ENCODE measurements around the gene IL7R. TPM values are rescaled to one million over a fixed set of nuclear protein-coding genes. Genes with fewer than 3 reads are reported as not detected.

IL7R gene
- polyA plus RNA-seq, 2 of the 4 experiments (the other 2 are of a cell fraction), result 0.13 to 0.18 TPM

DNA sequence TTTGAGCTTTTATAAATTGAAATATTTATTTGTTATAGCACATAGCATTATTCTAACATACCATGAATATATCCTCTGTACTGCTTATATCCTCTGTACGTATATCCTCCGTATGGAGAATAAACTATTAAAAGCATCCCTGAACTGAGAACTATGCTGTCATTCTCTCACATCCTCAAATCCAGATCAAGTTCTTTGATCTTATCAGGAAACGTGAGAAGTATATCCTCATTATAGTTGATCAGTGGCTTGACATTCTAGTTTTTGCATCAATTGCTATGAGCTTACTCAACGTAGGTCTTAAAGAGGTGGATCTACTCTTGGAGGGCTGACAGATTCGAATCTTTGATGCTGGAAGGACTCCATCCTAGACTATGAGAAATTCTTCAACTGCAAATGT is 37.4 kb downstream of the IL7R start:
- ATAC-seq (no peak), FAIRE-seq (no peak), DNase-seq (ENCODE audit: low read depth in 1 of 2, low spot score in 1 of 2) (no peak)
- TF ChIP-seq NFE2L2 (conservative IDR thresholded peaks at IDR 0.05; ENCODE audit: low read length) (no peak), POLR2A (IDR thresholded peaks at IDR 0.05; ENCODE audit: low read length) (no peak), MYC (IDR thresholded peaks at IDR 0.05; ENCODE audit: borderline replicate concordance, low read length) (no peak), GATA3 (IDR thresholded peaks at IDR 0.05; ENCODE audit: borderline replicate concordance) (no peak), ZFP36 (IDR thresholded peaks at IDR 0.05; ENCODE audit: borderline replicate concordance, partially characterized antibody) (no peak), FOSL2 (IDR thresholded peaks at IDR 0.05) (no peak), FOSL2 (CRISPR knock-in tag; IDR thresholded peaks at IDR 0.05) (no peak), TP53 (CRISPR knock-in tag; IDR thresholded peaks at IDR 0.05) (no peak), SREBF2 (IDR thresholded peaks at IDR 0.05) (no peak), RARB (CRISPR knock-in tag; IDR thresholded peaks at IDR 0.05) (no peak), KDM1A (IDR thresholded peaks at IDR 0.05; ENCODE audit: low read depth) (no peak)
- H3K4me3 ChIP-seq, result no peak overlapping the region
- no peak overlapping the region for H3K4me2 ChIP-seq
- WGBS (ENCODE audit: missing lambda C conversion rate), result 45% methylated on average over 5 of the region's 5 CpGs
- no peaks in the 10 kb centered on the region for H3K4me1 ChIP-seq
- H3K27ac ChIP-seq, result no peak overlapping the region
- ChIA-PET CTCF (no interaction called here), POLR2A (no interaction called here)
- no peaks in the 10 kb centered on the region for H3K9me3 ChIP-seq

DNA sequence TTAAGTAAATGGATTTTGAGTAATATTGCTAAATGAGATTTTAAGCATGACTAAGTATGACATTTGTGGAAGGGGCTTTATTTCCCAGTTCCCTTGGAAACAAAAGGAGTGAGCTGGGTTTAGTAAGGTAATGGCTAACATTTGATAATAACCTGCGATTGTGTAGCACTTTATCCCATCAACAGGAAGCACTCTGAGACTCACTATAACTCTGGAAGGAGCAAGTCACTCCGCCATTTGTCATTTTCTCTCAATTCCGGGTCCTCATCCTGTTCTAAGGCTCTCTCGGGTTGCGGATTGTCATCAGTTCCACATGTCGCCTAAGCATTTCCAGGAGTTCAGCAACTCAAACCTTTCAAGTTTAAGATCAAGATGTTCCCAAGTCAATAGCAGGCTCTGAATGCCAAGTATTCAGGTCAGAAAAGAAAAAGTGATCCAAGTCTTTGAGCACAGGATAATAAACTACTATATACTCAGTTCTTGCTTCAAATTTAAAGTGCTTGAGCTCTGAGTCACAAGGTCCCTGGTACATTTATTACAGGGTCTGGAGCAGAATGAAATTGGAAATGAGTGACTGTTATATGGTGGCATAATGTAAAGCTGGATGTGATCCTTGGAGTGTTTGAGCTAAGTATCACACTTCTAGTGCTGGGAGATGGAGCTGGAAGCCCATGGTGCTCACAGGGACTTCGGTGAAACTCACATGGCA is 42.4 kb downstream of the IL7R start:
- no peak for FAIRE-seq
- Histone ChIP-seq H3K4me2 (no peak overlapping the region), H3K4me3 (no peak overlapping the region), H3K27ac (no peak overlapping the region), H3K4me1 (no peaks in the 10 kb centered on the region), H3K9me3 (no peaks in the 10 kb centered on the region)
- no peak for DNase-seq (ENCODE audit: low read depth in 1 of 2, low spot score in 1 of 2)
- WGBS (ENCODE audit: missing lambda C conversion rate), result 42% methylated on average over 7 of the region's 7 CpGs
- no peak for ATAC-seq
- TF ChIP-seq, protein P1, sequence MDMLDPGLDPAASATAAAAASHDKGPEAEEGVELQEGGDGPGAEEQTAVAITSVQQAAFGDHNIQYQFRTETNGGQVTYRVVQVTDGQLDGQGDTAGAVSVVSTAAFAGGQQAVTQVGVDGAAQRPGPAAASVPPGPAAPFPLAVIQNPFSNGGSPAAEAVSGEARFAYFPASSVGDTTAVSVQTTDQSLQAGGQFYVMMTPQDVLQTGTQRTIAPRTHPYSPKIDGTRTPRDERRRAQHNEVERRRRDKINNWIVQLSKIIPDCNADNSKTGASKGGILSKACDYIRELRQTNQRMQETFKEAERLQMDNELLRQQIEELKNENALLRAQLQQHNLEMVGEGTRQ (IDR thresholded peaks at IDR 0.05), result no peak
- TF ChIP-seq, protein P2, sequence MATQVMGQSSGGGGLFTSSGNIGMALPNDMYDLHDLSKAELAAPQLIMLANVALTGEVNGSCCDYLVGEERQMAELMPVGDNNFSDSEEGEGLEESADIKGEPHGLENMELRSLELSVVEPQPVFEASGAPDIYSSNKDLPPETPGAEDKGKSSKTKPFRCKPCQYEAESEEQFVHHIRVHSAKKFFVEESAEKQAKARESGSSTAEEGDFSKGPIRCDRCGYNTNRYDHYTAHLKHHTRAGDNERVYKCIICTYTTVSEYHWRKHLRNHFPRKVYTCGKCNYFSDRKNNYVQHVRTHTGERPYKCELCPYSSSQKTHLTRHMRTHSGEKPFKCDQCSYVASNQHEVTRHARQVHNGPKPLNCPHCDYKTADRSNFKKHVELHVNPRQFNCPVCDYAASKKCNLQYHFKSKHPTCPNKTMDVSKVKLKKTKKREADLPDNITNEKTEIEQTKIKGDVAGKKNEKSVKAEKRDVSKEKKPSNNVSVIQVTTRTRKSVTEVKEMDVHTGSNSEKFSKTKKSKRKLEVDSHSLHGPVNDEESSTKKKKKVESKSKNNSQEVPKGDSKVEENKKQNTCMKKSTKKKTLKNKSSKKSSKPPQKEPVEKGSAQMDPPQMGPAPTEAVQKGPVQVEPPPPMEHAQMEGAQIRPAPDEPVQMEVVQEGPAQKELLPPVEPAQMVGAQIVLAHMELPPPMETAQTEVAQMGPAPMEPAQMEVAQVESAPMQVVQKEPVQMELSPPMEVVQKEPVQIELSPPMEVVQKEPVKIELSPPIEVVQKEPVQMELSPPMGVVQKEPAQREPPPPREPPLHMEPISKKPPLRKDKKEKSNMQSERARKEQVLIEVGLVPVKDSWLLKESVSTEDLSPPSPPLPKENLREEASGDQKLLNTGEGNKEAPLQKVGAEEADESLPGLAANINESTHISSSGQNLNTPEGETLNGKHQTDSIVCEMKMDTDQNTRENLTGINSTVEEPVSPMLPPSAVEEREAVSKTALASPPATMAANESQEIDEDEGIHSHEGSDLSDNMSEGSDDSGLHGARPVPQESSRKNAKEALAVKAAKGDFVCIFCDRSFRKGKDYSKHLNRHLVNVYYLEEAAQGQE (IDR thresholded peaks at IDR 0.05), result no peak
- TF ChIP-seq ZSCAN20 (CRISPR knock-in tag; IDR thresholded peaks at IDR 0.05) (no peak), HDAC2 (IDR thresholded peaks at IDR 0.05) (no peak), KDM5A (IDR thresholded peaks at IDR 0.05) (no peak), NPAS2 (CRISPR knock-in tag; IDR thresholded peaks at IDR 0.05; ENCODE audit: borderline replicate concordance) (no peak), FOXS1 (CRISPR knock-in tag; IDR thresholded peaks at IDR 0.05) (no peak), RNF2 (IDR thresholded peaks at IDR 0.05; ENCODE audit: borderline replicate concordance, low read depth) (no peak), RFX5 (IDR thresholded peaks at IDR 0.05) (no peak), KDM1A (IDR thresholded peaks at IDR 0.05; ENCODE audit: low read depth) (no peak), EHMT2 (IDR thresholded peaks at IDR 0.05; ENCODE audit: low read depth) (no peak), FOSL2 (IDR thresholded peaks at IDR 0.05) (no peak), FOSL2 (CRISPR knock-in tag; IDR thresholded peaks at IDR 0.05) (no peak), FOSB (CRISPR knock-in tag; IDR thresholded peaks at IDR 0.05) (no peak), RAD21 (conservative IDR thresholded peaks at IDR 0.05 in 1 of 2, IDR thresholded peaks at IDR 0.05 in 1 of 2) (no peak), CBX8 (IDR thresholded peaks at IDR 0.05) (no peak), HOXB5 (CRISPR knock-in tag; IDR thresholded peaks at IDR 0.05) (no peak), ZC3H11A (IDR thresholded peaks at IDR 0.05) (no peak), SMC3 (IDR thresholded peaks at IDR 0.05) (no peak)
- TF ChIP-seq, protein P3, sequence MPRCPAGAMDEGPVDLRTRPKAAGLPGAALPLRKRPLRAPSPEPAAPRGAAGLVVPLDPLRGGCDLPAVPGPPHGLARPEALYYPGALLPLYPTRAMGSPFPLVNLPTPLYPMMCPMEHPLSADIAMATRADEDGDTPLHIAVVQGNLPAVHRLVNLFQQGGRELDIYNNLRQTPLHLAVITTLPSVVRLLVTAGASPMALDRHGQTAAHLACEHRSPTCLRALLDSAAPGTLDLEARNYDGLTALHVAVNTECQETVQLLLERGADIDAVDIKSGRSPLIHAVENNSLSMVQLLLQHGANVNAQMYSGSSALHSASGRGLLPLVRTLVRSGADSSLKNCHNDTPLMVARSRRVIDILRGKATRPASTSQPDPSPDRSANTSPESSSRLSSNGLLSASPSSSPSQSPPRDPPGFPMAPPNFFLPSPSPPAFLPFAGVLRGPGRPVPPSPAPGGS (IDR thresholded peaks at IDR 0.05), result no peak
- TF ChIP-seq, protein P4, sequence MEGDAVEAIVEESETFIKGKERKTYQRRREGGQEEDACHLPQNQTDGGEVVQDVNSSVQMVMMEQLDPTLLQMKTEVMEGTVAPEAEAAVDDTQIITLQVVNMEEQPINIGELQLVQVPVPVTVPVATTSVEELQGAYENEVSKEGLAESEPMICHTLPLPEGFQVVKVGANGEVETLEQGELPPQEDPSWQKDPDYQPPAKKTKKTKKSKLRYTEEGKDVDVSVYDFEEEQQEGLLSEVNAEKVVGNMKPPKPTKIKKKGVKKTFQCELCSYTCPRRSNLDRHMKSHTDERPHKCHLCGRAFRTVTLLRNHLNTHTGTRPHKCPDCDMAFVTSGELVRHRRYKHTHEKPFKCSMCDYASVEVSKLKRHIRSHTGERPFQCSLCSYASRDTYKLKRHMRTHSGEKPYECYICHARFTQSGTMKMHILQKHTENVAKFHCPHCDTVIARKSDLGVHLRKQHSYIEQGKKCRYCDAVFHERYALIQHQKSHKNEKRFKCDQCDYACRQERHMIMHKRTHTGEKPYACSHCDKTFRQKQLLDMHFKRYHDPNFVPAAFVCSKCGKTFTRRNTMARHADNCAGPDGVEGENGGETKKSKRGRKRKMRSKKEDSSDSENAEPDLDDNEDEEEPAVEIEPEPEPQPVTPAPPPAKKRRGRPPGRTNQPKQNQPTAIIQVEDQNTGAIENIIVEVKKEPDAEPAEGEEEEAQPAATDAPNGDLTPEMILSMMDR (IDR thresholded peaks at IDR 0.05), result no peak
- ChIA-PET POLR2A (no interaction called here), CTCF (no interaction called here)
